OCI-M2 (cell line): ENCODE results near the gene PLEKHA1.

Experiments used
- DNase-seq: peaks from one replicate; lab custom pipeline; 2025; ENCODE audit not compliant: unreplicated experiment; lab: John Stamatoyannopoulos, UW

The PLEKHA1 gene

DNA sequence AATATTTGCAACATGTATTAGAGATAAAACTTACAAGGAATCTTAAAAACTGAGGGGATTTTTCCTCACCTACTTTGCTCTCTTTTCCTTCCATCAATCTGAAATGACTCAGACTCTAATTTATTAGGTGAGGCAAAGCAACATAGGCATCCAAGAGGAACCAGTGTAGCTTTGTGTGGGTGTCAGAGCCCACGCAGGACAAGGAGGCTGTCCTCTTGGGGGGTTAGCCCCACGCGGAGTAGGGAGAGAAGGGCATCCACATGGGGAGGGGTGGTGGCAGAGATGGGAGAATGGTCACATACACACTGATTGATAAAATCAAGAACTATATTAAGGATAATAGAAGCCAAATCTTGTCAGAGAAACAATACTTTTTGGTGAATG is 46.1 kb downstream of the PLEKHA1 start:
- DNase-seq: no peak

DNA sequence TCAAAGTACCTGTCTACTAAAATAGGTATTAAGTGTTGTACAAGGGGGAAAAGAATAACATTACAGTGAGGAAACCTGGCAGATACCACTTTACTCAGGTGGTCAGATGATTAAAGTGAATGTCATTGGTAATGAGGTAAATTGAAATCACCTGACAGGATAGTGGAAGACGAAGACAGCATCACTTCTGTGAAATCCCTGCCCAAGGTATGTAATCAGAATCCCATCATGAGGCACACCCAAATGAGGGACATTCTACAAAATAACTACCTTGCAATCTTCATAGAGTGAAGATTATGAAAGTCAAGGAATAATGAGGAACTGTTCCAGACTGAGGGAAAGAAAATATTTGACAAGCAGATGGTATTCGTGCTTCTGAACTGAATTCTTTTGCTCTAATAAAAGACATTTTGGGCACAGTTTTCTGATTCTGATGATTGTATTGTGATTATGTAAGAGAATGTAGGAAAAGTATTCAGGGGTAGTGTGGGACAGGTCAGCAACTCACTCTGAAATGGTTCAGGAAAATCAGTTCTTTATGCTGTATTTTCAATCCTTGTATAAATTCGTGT is 46.6 kb downstream of the PLEKHA1 start:
- no peak for DNase-seq

DNA sequence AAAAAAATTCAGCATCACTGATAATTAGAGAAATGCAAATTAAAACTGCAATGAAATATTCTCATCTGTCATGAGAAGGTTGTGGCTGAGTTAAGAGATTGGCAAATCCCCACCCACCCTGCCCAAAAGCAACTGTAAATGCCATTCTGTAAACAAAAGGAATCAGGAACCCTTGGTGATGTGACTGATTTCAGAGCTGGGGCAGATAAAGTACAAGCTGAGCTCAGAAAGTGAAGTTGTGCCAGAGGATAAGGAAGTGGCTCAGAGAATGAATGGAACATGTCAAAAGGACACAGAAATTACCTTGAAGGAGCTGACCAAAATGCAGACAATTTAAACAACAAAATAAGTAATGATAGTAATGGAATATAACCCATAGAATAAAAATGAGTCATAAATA is 47.2 kb downstream of the PLEKHA1 start:
- DNase-seq: no peak

DNA sequence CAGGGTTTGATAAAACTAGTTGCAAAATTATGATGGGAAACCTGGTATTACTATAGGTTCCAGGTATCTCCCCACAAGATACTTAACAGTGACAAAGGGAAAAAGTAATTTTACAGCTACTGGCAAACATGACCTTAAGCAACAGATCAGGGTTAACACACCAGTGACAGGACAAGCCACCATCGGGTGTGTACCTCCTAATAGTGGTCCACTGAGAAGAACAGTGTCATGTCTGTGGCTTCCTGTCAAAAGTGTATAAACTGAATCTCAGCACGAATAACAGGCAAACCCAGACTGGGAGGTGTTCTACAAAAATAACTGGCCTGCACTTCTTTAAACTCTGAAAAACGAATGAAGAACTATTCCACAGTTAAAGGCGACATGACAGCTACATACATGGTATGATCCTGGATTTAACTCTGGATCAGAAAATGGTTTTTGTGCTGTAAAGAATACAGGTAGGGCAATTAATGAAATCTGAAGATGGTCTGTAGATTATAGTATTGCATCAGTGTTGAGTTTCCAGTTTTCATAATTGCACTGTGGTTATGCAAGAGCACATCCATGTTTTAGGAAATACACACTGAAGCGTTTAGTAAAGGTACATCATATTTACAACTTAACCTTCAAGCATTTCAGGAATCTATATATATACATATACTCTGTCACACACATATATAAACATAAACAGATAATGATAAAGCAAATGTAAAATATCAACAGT is 47.9 kb downstream of the PLEKHA1 start:
- DNase-seq: no peak

DNA sequence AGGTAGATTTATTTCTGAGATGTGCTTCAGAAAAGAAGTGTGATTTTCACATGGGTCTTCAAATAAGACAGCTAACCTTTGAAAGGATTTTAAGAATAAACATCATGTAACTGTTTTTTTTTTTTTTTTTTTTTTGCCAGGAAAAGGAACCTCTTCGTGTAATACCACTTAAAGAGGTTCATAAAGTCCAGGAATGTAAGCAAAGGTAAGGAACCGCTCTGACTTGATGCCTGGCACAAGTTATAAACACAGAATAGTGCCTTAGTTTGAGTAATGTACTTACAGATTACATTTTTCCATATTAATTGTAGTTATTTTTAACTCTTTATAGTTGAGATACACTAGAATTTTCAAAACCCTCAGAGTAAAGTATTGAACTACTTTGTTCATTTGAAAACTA is 49.6 kb downstream of the PLEKHA1 start:
- no peak for DNase-seq

DNA sequence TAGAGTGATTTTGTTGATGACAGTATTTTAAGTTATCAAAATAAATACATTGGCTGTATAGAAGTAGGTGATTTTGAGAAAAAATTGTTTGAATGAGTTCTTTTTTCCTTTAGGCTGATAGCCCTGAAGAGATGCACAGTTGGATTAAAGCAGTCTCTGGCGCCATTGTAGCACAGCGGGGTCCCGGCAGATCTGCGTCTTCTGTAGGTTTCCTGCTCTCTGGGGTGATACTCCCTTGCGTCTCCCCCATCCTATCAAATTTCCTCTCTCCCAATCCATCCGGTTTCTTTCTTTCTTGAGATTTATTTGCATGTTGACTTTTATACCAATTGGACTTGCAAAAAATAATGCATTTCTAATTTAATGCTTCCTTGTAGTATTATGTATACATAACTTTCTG is 52.3 kb downstream of the PLEKHA1 start:
- DNase-seq: no peak

DNA sequence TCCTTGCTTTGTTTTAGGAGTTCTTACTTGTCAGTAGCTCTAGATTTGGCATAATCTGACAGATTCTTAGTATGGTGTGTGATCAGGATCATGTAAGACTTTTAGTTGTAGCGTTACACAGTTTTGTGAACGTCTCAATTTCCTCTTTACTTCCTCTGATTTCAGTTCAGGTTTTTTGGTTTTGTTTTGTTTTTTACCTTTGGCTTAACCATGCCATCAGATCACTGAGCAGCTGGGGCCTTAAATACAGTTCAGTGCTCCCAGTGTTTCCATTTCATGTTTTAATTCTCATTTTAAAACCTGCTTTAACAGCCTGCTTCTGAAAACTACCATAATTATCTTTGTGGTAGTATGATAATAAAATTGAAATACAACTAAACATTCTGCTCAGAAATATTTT is 52.8 kb downstream of the PLEKHA1 start:
- no peak for DNase-seq

DNA sequence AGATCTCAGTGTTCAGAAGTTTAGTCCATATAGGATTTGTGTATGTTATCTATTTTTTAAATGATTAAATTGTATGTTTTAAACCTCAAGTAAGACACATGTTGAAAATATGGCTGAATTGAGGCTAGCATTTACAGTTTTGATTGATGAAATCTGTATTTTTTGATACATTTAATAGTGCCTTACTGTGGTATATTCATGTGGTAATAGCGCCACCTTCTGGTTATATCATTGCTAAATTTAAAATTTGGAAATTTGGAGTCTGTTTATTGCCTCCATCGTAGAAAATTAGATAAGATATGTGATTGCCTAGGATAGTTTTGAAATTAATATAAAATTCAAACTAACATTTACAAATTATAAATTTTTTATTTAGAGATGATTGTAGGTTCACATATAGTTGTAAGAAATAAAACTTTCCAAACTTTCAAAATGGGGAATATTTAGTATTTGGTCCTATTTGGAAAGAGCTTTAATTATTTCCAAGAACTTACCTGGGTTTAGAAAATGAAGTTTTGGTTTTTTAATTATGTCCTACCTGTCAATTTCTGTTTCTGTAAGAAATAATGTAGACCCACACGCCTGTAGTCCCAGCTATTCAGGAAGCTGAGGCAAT is 60.8 kb downstream of the PLEKHA1 start:
- DNase-seq: no peak

DNA sequence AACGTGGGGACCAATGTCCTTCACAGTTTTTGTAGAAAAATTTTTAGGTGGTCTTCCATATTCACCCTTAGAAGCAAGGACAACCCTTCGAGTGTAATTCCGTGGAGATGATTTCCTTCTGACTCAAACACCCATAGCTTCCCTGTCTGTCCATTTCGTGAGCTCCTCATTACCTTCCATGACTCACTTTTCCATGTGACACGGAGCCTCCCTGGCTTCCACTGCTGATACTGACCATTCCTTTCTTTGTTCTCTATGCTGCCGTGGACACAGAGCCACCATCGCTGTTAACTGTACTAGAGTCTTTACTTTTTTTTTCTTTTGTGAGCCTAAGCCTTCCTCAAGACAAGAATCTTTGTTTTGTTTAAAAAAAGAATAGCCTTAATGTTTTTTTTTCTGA is 67.5 kb downstream of the PLEKHA1 start:
- no peak for DNase-seq

DNA sequence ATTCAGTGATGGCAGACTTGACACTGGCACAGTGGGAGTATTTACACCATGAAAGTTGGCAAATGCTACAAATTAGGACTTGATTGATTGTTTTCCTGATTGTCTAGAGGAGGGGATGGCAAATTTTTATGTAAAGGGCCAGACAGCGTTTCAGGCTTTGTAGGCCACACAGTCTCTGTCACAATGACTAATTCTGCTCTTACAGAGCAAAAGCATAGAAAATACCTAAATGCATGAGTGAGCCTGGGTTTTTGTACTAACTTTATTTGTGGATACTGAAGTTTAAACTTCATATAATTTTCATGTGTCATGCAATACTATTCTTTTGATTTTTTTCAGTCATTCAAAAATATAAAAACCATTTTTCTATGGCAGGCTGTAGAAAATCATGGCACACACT is 71.0 kb downstream of the PLEKHA1 start:
- DNase-seq: no peak

DNA sequence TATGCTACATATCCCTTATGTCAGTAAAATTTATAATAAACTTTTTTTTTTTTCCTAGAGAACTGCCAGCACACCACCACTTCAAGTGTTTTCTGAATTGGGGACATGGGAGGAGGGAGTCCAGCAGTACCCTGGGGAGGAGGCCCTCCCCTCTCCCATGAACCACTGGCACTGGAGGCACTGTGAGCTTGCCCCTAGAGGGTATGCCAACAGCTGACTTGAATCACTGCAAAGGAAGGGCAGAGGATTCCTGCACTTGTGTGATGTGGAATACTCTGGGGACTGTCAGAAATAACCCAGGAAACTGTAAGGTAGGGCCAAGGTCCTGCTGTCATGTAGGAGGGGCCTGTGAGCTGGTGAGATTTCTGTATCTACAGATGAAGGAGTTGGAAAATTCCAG is 71.4 kb downstream of the PLEKHA1 start:
- DNase-seq: no peak

DNA sequence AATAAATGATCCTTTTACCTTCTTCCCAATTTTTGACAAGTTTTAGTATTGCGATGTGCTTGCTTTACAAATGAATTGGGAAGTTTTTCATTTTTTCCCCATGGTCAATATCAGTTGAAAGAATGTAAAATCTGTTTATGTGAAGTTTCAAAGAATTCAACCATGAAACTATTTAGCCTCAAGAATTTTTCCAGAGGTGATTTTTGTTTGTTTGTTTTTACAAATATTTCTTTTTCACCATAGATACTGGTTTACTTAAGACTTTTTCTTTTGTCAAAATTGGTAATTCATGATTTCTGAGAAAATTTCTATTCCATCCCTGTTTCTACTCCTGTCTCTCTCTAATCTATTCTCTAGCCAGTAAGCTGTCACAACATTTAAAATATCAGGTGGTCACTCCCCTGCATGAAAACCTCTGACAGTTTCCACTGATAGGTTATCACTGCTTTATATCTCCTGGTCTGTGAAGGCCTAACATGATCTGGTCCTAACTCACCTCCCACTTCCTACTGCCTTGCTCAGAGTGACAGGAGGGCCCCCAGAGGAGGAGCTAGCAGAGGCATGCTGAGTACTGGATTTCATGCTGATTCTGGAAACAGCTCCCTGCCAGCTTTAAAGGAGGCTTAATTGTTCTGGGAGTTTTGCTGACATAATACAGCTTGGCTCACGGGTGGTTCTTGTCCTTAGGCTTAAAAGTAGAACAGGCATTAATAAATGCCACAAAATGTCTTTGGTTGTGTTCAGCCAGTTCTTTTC is 72.3 kb downstream of the PLEKHA1 start:
- DNase-seq: no peak

DNA sequence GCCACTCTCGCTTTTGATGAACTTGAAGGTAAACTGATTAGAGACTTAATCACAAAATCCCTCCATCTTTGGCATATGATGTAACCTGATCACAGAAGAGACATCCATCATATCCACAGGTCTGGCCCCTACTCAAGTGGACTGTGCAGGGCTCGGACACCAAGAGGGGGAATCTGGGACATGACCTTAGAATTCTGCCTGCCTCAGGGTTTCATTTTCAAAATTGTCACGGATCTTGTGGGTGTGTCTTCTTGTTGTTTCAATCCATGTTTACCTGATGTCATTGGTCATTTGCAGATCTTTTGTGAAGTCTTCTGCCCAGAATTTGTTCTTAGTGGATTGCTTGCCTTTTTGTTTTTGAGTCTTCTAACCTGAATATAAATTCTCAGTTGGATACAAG is 74.1 kb downstream of the PLEKHA1 start:
- DNase-seq: no peak

DNA sequence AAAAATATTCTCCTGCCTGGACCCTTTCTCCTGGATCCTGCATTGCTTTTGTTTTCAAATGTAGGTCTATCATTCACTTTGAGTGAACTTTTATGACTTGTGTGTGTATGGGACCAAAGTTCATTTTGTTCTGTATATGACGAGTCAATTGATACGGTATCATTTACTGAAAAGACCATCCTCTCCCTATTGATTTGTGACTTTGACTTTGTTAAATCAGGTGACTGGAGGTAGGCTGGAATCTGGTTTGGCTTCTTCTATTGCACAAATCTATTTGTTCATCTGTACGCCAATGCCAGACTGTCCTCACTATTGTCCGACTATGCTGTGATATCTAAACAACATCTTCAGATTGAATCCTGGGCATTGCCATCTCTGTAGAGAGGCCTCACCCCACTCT is 74.6 kb downstream of the PLEKHA1 start:
- no peak for DNase-seq

DNA sequence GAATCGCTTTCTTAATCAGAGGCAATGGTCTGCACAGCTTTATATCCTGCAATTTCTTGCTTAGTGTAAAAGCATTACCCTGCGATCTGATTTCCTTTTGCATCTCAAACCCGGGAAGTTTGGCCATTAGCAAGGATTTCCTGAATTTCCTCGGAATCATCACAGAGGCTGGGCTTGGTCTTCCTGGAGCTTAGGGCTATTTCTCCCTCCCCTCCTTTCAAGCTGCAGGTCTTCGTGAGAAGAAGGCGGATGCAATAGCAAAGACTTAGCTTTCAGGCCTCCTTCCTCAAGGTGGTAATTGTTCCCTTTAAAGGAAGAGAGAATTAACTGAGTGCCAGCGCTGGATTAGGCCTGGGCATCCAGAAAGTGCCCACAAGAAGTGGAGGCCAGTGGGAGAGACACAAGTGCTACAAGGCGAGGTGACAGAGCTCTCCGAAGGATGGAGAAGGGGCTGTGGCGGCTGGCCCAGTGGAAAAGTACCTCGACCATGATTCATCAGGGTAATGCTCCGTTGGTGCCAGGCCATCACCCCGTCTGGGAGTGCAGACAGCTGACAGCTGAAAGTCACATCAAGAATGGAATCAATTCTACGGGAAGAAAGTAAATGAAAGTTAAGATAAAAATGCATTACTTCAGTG is 76.0 kb downstream of the PLEKHA1 start:
- no peak for DNase-seq

DNA sequence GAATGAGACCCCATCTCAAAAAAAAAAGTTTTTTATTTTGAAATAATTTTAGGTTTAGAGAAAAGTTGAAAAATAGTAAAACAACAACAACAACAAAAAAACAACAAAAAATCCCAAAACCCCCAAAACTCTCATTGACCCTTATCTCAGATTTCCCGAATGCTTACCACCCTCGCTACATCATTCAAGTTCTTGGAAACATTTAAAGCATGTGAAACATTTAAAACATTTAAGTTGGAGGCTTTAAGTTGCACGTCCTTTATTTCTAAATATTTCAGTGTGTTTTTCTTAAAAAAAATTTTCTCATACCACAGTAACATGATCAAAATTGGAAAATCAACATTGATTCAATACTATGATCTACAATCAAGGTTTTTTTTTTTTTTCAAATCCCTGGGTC is 79.6 kb downstream of the PLEKHA1 start:
- no peak for DNase-seq

DNA sequence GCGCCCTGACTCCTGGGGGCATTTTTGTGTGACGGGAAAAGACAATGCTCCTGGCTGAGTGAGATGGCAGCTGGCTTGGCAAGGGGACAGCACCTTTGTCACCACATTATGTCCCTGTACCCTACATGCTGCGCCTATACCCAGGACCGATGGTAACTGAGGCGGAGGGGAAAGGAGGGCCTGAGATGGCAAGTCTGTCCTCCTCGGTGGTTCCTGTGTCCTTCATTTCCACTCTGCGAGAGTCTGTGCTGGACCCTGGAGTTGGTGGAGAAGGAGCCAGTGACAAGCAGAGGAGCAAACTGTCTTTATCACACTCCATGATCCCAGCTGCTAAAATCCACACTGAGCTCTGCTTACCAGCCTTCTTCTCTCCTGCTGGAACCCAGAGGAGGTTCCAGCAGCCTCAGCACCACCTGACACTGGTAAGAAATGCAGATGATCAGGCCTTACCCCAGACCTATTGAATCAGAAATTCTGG is 80.1 kb downstream of the PLEKHA1 start, which contains the start of gene ARMS2:
Gene ARMS2, plus strand, starts transcription at position 51 of the 478 bp plus-strand sequence. Its CDS starts 75 bp downstream, at position 126.
- no peak for DNase-seq

DNA sequence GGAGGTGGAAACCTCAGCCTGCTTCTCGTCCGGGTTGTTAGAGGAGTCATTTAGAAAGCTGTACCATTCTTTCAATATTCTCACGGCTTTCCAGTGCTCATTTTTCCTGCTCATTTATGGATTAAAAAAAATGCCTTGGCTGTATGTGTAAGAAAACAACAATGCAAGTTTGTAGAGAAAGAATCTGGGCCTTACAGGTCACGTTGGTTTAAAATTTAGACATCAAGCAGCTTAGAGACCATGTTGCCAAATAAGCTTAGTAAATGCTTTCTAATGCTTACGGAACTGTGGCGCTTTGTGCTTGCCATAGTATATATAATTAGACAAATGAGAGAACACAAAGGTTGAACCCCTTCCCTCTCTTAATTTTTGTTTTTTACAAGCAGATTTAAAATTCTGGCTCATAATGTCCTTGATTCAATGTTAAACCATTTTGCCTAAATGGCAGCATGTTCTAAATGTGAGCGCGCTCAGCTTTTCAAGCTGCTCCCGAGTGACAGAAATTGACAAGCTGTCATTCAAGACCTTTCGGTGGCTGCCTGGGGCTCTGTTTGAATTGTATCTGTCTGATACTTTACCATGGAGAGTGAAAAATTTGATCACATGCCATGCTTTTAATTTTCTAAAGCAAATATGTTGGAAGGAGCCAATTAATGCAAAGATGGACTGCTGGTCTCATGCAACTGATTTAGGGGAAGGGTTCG is 81.0 kb downstream of the PLEKHA1 start:
- DNase-seq: no peak

DNA sequence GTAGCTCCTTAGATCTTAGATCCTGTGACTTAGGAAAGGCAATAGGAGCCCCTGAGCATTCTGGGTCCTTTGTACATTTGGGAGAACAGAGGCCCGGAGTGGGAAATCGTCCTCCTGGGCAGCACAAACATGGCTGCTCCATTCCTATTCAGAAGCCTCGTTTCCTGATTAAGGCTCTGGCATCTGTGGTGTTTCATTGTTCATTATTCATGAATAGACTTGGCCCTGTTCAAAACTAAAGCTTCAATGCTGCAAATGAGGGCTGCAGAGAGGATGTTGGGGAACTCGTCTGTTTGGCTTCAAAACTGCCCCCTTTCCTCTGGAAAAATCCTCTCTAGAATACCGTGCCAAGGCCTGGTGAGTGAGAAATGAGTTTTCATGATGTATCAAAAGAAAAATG is 83.4 kb downstream of the PLEKHA1 start:
- no peak for DNase-seq

DNA sequence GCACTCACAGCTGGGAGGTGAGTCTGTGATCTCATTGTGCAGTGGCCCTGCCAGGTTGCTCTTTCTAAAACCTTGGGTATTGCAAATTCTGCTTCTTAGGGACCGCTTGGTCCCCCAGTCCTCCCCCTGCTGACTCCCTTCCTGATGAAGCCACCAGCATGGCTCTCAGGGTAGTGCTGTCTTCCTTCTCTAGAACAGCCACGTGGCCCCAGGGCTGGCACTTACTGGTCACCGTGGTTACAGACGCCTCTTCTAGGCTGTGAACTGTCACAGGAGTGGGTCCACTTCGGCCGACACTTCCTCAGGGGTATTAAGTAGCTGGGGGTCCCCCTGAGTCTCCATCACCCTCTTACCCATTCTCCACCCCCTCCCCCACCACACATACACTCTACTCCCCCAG is 84.2 kb downstream of the PLEKHA1 start:
- no peak for DNase-seq
